COLO668 (cell line): ENCODE results near the gene EFNA2.

Experiments
- DNase-seq: peaks from one replicate; lab custom pipeline; 2025; ENCODE audit not compliant: unreplicated experiment; lab: John Stamatoyannopoulos, UW

Gene EFNA2

DNA sequence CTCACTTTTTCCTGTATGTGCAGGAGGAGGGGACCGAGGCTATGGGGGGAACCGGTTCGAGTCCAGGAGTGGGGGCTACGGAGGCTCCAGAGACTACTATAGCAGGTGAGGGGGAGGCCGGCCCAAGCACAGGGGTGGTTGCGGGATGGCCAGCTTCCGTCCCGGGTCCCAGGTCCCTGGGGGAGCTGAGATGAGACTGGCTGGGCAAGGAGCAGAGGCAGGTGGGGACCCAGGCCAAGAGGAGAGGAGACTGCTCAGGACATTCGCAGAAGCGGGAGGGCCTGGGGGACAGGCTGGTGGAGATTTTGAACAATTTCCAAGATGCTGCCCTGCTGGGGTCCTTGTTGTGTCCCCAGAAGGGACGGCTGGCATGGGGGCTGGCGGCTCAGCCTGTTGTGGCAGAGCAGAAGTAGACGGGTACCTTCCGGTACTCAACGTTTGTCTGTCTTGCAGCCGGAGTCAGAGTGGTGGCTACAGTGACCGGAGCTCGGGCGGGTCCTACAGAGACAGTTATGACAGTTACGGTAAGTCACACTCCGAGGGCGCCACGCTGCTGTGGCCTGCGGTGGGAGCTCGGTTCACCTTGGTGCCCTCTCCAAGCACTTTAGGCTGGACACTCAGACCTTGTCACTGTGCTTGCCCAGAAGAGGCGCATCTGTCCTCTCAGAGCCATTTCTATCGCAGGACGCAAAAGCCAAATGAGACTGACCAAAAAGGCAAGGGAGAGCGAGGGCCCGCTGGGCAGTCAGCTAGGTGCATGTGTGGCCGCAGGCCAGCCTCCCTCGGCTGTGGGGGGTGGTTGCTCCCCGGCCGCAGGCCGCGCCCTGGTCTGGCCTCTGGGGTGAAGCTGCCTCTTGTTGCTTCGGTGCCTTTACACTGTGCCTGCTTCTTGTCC, 13.9 kb upstream of the EFNA2 start:
- DNase-seq, result peak; percentile 13

DNA sequence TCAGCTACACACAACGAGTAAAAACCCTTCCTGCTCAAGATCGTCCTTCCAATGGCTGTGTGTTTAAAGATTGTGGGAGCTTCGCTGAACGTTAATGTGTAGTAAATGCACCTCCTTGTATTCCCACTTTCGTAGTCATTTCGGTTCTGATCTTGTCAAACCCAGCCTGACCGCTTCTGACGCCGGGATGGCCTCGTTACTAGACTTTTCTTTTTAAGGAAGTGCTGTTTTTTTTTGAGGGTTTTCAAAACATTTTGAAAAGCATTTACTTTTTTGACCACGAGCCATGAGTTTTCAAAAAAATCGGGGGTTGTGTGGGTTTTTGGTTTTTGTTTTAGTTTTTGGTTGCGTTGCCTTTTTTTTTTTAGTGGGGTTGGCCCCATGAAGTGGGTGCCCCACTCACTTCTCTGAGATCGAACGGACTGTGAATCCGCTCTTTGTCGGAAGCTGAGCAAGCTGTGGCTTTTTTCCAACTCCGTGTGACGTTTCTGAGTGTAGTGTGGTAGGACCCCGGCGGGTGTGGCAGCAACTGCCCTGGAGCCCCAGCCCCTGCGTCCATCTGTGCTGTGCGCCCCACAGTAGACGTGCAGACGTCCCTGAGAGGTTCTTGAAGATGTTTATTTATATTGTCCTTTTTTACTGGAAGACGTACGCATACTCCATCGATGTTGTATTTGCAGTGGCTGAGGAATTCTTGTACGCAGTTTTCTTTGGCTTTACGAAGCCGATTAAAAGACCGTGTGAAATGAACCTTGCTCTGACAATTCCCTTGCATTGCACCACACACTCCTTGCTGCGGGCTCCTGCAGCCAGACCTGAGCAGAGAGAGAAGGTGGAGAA, 13.0 kb upstream of the EFNA2 start:
- no peak for DNase-seq

DNA sequence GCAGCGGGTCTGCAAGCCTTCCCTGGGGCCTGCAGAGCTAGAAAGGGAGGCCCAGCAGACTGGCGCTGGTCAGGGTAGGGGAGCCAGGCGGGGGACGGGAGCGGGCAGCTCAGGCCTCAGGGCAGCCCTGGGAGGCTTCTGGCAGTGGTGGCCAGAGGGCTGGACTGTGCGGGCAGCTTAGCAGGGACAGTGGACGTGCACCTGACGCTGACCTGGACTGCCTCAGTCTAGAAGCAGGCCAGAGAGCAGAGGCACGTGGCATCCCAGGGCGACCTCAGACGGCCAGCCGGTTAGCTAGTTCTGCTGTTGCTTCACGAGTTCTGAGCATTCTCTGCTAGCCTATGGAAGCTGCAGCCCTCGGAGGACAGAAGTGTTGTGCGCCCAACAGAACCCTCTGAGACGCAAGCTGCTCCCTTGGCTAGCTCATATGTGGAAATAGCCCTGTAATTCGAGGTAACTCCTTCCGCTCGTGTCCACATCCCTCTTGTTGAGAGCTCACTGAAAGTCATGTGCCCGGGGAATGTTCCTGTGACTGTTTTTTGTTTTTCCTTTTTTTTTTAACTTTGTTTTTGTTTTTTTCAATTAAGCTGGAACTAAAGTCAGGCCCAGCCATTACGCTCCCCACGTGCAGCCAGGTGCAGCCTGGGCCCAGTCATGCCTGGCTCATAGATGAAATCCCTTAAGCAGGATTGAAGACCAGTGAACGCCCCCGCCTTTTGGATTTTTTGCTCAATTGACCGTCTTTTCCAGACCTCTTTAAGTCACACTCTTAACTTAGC, 12.2 kb upstream of the EFNA2 start:
- peak; percentile 26 for DNase-seq

DNA sequence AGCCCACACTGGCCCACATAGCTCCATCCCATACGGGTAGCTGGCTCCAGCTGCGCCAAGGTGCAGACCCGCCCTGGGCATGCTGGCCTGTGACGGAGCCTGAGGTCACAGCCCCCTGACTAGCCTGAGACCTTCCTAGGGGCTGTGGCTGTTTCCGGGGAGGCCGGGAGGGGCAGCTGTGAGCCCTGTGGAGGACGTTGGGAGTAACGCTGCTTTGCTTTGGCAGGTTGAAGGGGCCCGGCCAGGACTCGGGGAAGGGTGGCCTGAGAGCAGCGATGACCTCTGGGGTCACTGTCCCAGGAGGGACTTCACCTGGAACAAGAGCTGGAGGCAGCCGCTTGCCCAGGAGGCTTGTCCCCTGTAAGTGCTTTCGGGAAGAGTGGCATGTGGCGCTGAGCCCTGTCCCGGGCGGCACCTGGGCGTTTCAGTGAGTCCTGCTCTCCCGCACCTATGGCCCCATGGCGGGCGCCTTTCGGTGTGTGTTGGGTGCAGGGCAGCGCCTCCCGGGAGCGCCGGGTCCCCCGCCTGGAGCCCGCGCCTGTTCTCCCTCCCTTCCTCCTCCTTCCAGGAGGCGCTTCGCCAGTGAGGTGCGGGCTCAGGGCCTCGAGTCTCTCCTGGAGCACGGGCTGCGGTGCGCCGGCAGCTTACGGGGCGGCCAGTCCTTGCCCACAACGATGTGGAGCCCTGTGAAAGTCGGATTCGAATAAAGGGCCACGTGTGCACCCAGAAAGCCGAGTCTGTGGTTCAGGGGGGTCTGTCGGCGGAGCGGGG, 11.4 kb upstream of the EFNA2 start:
- peak; percentile 51 for DNase-seq

DNA sequence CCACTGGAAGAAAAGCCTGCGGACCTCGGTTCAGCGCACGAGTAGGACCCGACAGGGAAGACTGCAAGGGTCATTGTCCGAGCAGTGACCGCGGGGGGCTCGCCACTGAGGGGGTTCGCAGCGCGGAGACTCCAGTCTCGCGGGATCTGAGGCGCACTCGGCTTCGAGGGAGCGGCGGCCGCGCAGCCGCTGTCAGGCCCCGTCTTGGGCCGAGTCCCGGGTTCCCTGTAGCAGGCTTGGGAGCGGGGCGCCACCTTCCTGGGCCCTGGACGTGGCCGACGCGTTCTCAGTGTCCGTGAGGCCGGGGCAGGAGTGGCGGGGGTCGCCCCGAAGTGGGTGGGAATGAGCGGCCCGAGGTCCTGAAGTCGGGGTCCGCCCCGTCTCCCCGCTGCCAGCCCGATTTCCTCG, 10.8 kb upstream of the EFNA2 start:
- peak; percentile 66 for DNase-seq

DNA sequence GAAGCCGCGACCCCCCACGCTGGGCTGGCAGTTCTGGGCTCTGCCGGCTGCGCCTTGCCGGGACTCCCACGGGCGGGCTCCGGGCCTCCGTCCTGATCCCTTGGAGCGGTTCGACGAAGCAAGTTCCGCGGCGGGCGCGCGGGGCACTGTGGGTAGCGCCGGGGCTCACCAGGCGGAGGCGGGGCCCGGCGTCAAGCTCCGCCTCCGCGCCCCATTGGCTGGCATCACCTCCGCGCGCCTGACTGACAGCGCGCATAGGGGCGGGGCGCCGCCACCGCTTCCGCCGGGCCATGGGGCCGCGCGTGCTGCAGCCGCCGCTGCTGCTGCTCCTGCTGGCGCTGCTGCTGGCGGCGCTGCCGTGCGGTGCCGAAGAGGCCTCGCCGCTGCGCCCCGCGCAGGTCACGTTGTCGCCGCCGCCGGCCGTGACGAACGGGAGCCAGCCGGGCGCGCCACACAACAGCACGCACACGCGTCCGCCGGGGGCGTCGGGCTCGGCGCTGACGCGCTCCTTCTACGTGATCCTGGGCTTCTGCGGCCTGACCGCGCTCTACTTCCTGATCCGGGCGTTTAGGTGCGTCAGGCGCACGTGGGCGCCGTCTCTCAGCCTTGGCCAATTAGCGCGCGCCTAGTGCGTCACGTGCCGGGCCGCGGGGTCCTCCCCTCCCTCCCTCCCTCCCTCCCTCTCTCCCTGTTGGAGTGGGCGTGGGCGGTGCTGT, 10.3 kb upstream of the EFNA2 start, which contains the start of gene FAM174C:
TSS of gene FAM174C (plus strand) at position 271 of the 716 bp plus-strand sequence. CDS start at position 291, 20 bp downstream.
- peak; percentile 98 for DNase-seq

DNA sequence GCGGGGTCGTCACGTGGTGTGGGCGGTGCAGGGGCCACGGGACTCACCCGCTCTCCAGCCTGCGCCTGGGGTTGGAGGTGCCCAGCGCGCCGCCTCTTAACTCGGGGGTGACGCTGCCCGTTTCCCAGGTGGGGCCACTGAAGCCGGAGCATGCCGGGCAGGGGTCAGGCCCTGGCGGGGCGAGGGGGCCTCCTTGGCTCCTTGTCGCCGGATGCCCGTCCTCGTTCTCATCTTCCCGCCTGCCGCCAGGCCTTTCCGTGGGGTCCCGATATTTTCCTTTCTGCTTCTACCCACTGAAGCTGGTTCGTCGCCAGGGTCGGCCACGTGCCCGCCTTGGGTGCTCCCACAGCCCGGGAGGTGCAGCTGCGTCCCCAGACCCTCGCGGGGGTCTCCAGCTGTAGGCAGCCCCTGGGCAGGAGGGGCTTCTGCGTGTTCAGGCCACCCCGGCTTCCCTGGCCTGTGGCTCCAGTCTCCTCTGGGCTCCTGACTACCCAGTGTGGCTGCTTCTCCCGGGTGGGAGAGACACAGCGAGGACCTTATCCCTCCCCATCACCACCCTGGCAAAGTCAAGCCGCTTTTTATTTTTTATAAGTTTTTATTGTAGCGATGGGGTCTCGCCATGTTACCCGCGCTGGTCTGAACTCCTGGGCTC, 9.6 kb upstream of the EFNA2 start:
- DNase-seq, result no peak

DNA sequence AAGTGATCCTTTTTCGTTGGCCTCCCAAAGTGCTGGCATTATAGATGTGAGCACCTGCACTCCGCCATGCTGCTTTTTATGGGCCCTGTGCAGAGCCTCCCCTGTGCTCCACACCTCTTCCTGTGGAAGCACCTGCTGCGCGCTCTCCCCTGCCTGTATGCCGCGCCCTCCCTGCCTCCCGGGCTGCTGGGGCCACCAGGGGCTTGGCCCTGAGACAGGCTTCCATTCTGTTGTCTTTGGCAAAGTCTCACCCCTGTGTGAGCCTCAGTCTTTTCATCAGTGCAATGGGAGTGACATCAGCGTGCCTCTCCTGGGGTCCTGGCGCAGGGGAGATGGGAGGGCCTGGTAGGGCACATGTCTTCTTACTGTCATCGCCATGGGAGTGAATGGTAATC, 9.0 kb upstream of the EFNA2 start:
- peak; percentile 78 for DNase-seq

DNA sequence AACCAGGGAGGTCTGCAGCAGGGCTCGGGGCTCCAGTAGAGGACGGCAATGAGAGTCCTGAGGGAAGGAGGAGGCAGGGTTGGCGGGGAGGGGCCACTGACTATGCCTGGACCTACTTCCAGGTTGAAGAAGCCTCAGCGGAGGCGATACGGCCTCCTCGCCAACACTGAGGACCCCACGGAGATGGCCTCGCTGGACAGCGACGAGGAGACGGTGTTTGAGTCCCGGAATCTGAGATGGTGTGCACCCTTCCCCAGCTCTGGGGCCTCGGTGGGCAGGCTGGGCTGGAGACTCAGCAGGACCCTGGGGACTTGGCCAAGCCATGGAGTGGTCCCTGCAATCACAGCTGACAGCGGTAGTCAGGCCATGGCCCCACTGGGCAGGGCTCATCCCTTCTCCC, 8.6 kb upstream of the EFNA2 start:
- DNase-seq, result no peak

DNA sequence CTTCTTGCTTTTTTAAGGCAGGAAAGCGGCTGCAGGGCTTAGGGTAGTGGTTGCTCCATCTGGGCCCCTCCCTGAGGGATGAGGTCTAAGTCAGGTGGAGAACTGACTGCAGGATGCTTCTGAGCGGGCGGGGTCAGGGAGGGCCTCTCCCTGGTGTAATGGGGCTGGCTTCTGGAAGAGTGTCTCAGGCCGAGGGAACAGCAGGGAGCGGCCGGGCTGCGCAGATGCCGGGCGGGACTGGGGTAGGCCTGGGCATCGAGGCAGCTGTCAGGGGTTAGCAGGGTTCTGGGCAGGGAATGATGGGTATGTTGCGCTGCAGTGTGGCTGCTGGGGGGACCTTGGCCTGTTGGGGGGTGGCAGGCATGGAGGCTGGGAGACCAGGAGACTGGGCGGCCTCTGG, 7.6 kb upstream of the EFNA2 start:
- DNase-seq, result no peak

DNA sequence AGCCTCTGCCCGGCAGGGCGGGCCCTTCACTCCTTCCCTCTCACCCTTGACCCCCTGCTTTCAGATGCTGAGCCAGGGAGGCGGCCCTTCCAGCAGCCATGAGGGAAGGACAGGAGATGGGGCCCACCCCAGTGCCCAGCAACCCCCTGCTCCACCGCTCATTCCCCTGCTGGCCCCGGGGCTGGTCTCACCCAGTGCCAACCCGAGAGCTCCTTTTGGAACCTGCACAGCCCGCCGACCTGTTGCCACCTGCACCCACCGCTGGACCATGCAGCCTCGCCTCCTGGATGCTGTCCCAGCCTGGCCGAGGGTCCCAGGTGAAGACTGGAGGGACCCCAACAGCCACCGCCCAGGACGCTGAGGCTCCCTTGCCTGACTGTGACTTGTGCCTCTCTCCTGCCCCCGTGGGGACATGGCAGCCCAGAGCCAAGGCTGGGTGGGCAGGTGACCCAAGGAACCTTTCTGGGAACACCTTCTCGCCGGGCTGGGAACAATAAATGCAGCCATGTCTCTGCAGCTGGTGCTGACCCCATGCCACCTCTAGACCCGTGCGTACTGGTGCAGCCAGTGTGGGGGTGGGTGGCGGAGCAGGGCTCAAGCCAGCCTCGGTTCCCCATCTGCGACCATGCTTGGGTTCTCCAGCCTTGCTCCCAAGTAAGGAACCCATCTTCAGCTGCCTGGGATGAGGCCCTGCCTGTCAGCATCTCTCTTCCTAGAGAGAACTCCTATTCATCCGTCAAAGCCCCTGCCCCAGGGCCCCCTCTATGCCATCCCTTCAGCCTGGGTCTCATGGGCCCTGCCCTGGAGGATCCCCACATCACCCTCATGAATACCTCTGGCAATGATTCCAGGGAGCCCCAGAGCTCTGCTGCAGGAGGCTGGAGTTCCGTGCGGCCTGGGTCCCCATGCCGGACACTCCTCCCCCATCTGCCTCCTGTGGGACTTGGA, 6.7 kb upstream of the EFNA2 start:
- no peak for DNase-seq

DNA sequence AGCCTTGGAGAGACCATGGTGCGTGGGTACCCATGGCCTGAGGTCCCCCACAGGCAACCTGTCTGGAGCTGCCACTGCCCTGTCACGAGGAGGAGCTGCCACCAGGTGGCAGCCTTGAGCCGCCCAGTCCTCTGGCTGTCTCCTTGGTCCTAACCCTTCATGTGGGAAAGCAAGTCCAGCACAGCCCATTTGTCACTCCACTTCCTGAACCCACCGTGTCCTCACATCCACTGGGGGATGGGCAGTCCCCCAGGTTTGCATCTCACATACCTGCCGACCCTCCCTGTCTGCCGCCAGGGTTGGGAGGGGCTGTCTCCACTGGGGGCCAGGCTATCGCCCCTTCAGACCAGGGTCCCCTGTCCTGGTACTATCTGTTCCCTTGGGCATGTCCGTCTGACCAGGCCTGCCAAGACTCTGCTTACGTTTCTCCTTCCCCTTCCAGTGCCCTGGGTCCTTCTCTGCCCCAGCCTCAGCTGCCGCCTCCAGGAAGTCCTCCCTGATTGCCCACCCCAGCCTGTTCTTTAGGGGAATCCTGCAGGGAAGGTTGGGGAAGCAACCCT, 5.8 kb upstream of the EFNA2 start:
- peak; percentile 81 for DNase-seq

DNA sequence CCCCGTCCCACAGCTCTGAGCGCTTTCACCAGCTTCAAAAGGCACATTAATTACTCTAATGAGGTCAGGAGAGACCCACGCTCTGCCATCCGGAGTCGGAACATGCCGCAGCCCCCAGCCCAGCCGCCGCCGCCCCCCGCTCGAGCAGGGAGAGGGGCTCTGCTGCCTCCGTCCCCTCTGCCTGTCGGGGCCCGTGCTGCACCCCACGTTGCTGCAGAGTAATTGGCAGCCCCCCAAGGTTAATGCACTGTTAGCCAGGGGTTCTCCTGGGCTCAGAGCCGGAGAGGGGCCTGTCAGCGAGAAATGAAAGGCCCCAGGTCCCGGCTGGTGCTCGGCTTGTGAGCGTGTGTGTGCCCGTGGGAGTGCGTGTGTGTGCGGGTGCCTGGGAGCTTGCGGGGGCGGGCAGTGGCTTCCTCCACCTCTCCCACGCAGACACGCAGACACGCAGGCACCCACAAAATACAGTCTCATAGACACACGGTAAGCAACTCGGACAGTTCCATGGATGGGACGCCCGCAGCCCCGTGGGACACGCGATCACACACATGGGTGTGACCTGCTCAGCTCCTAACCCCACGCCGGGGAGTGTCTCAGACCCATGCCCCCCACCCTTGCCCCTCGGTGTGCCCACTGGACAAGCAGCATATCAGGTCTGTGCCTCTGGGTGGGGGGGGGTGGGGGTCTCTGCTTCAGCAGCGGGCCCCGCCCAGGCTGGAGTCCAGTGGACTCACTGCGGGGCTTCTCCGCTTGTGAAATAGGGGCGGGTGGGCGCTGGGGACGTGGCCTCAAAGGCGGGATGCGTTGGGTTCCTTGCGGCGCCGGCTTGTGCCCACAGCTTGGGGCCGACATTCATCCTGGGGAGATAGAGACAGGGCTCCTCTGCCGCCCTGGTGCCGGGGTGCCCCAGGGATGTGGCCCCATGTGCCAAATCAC, 4.8 kb upstream of the EFNA2 start:
- no peak for DNase-seq

DNA sequence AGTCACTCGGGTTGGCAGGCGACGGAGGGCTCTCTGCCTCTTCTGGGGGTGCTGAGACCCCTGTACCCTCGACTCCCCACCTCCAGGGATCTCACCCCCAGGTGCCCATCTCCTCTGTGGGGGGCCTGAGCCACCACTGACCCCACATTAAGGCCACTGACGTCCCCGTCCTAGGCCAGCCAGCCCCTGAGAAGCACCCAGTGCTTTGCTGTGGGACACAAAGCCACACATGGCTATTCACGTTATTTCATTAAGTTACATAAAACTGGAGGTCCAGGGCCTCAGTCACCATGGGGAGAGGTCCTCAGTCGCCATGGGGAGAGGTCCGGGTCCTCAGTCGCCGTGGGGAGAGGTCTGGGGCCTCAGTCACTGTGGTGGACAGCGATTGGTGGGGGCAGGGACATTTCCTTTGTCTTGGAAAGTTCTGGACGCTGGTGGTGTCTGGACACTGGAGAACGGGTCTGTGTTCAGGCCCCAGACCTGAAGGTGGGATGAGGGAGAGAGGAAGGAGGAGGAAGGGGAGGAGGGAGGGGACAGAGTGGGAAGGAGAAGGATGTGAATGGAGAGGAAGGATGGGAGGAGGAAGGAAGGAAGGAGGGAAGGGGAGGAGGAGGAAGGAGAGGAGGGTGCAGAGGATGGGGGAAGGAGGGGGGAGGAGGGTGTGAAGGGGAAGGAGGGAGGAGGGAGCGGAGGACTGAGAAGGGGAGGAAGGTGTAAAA, 3.9 kb upstream of the EFNA2 start:
- no peak for DNase-seq

DNA sequence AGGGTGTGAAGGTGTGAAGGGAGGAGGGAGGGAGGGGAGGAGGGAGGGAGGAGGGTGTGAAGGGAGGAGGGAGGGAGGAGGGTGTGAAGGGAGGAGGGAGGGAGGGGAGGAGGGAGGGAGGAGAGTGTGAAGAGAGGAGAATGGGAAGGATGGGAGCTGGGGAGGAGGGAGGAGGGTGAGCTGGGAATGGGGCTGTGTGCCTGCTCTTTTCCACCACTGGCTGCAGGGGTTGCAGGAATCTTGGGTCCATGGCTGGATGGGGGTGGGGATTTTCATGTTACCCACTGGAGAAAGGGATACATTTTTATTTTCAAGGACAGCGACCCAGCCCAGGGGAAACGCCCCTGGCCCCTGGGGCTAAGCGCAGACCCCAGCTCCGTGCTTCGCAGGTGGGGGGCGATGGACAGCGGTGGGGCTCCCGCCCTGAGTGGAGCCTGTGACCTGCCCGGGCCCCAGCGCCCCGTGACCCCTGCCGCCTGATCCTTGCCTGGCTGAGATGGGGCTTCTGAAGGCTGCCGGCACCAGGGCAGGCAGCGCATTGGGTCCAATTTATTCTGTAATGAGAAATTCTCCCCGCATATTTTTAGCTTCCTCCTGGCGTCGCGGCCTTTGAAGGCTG, 3.0 kb upstream of the EFNA2 start:
- DNase-seq, result no peak
